ENCODE data around the gene ERRFI1. TPM values are rescaled to one million over a fixed set of nuclear protein-coding genes. Genes with fewer than 3 reads are reported as not detected.
"Not testable (repeated sequence)": the region's sequence is repeated elsewhere in the genome, so short reads cannot be mapped to it uniquely, and the experiment has no call there.

The ERRFI1 gene, protein sequence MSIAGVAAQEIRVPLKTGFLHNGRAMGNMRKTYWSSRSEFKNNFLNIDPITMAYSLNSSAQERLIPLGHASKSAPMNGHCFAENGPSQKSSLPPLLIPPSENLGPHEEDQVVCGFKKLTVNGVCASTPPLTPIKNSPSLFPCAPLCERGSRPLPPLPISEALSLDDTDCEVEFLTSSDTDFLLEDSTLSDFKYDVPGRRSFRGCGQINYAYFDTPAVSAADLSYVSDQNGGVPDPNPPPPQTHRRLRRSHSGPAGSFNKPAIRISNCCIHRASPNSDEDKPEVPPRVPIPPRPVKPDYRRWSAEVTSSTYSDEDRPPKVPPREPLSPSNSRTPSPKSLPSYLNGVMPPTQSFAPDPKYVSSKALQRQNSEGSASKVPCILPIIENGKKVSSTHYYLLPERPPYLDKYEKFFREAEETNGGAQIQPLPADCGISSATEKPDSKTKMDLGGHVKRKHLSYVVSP
- 10 to 100 TPM; 13.8 to 24.4 (median 23.0) TPM for polyA plus RNA-seq (ENCODE audit: insufficient read length in 4 of 4)

DNA sequence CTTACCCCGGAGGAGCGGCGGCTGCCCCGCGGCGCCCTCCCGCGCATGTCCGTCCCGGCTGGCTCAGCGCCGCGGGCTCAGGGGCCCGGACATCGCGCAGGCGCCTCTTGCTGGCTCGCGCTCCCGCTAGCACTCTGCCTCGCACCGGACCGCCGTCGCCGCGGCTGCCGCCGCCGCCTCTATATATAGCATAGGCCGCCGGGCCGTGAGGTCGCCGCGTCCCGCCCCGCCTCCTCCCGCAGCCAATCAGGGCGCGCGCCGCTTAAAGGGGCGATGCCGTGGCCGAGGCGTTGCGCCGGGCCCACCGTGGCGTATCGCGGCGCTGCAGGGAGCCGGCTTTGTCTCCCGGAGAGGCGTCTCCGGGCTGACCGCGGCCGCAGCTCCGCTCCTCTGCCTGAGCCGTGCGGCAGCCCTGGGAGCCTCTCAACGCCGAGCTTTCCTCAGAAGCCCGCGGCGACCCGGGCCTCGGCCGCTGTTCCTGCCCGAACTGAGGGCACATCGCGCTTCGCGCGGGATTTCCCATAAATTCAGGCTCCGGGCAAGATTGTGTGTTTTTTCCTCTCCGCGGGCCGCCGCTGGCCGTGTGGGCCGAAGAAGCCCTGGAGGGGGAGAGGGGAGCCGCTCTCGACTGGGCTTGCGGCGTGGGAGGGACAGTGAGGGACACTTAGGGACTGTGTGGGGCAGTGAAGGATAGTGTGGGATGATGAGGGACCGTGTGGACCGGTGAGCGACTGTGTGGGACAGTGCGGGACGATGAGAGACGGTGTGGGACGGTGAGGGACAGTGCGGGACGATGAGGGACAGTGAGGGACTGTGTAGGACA is at the start of gene ERRFI1:
Gene ERRFI1 (minus strand): TSS at position 157 of the 823 bp plus-strand sequence. CDS start 10,690 bp downstream, outside the sequence.
- DNase-seq (ENCODE audit: low read depth in 4 of 4, low spot score in 3 of 4): peak; percentile 82 to 88 (median 85)

- DNase-seq (ENCODE audit: low read depth in 4 of 4, low spot score in 3 of 4): no peak
These were observed 49.5 kb upstream of the ERRFI1 start for GRCh38 chr1:8075511-8076051.

GRCh38 chr1:8073112-8073855 is 47.2 kb upstream of the ERRFI1 start:
- no peak for DNase-seq (ENCODE audit: low read depth in 4 of 4, low spot score in 3 of 4)

GRCh38 chr1:8070381-8070811 is 44.3 kb upstream of the ERRFI1 start:
- DNase-seq (ENCODE audit: low read depth in 4 of 4, low spot score in 3 of 4): peak in 3 of 4 donors; percentile 46 to 73 (median 69)

DNA sequence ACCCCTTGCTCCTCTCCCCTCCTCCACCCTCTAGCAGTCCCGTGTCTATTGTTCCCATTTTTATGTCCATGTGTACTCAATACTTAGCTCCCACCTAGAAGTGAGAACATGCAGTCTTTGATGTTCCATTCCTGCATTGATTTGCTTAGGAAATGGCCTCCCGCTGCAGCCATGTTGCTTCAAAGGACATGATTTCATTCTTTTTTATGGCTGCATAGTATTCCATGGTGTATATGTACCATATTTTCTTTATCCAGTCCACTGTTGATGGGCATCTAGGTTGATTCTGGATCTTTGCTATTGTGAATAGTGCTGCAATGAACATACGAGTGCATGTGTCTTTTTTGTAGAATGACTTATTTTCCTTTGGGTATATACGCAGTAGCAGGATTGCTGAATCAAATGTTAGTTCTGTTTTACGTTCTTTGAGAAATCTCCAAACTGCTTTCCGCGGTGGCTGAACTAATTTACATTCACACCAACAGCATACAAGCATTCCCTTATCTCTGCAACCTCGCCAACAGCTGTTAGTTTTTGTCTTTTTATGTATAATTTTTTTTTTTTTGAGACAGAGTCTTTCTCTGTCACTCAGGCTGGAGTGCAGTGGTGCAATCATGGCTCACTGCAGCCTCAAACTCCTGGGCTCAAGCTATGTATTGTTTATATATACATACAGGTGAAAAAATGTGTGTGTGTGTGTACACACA is 43.7 kb upstream of the ERRFI1 start:
- not testable (repeated sequence) for DNase-seq (ENCODE audit: low read depth in 4 of 4, low spot score in 3 of 4)

GRCh38 chr1:8065369-8065768 is 39.3 kb upstream of the ERRFI1 start:
- DNase-seq (ENCODE audit: low read depth in 4 of 4, low spot score in 3 of 4): no peak

- no peak for DNase-seq (ENCODE audit: low read depth in 4 of 4, low spot score in 3 of 4)
These were observed 37.4 kb upstream of the ERRFI1 start for GRCh38 chr1:8063298-8064036.

DNA sequence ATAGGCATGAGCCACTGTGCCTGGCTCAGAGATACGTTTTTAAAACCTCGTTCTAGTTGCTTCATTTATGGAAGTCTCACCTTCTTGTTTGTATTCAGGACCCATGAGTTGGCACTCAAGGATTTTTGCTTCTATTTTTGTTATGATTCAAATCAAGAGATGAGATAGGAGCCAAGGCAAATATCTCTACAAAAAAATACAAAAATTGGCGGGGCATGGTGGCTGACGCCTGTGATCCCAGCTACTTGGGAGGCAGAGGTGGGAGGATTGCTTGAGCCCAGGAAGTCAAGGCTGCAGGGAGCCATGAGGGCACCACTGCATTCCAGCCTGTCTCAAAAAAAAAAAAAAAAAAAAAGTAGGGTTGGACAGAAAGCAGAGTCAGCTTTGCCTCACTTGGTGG is 36.8 kb upstream of the ERRFI1 start:
- DNase-seq (ENCODE audit: low read depth in 4 of 4, low spot score in 3 of 4): no peak

GRCh38 chr1:8061673-8062386 is 35.7 kb upstream of the ERRFI1 start:
- no peak for DNase-seq (ENCODE audit: low read depth in 4 of 4, low spot score in 3 of 4)

DNA sequence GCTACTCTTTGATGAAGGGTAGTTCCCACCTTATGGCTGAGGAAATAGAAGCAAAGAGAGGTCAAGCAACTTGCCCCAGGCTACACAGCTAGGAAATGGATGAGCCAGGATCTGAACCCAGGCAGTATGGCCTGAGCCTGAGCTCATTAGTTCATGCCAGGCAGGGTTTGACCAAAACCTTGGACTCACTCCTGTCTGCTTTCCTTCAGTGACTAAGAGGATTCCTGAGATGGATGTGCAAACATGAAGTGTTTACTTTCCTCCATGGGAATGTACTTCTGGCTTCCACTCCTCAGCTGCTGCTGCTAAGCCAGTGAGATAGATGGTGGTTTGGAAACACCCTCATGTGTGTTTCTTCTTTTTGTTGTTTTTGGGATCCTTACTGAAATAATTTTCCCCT is 35.1 kb upstream of the ERRFI1 start:
- DNase-seq (ENCODE audit: low read depth in 4 of 4, low spot score in 3 of 4): no peak

- no peak for DNase-seq (ENCODE audit: low read depth in 4 of 4, low spot score in 3 of 4)
These were observed 33.1 kb upstream of the ERRFI1 start for GRCh38 chr1:8059161-8059622.

GRCh38 chr1:8057779-8058178 is 31.7 kb upstream of the ERRFI1 start:
- DNase-seq (ENCODE audit: low read depth in 4 of 4, low spot score in 3 of 4): not testable (repeated sequence)

GRCh38 chr1:8055973-8056372 is 29.9 kb upstream of the ERRFI1 start:
- DNase-seq (ENCODE audit: low read depth in 4 of 4, low spot score in 3 of 4): no peak

DNA sequence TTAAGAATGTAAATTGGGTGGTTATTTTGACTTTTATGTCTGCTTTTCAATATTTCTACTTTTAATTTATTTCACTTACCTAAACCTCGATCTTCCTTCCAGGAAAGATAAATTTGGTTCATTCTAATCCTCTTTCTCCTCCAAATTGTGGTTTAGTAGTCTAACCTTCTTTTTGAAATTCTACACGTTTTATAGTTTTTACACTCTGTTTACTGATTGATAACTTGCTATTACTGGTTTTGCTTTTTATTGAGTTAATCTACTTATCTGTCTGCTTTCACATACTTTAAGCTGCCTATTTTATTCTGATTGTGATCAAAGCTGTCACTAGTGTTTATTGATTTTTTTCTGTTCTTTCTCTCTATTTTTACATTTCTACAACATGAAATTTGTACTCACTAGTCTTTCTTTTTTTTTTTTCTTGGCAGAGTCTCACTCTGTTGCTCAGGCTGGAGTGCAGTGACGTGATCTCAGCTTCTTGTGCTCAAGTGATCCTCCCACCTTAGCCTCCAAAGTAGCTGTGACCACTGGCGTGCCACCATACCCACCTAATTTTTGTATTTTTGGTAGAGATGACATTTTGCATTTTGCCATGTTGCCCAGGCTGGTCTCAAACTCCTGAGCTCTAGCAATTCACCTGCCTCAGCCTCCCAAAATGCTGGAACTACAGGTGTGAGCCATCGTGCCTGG is 27.9 kb upstream of the ERRFI1 start:
- no peak for DNase-seq (ENCODE audit: low read depth in 4 of 4, low spot score in 3 of 4)

- DNase-seq (ENCODE audit: low read depth in 4 of 4, low spot score in 3 of 4): no peak
These were observed 25.5 kb upstream of the ERRFI1 start for GRCh38 chr1:8051650-8052049.

- DNase-seq (ENCODE audit: low read depth in 4 of 4, low spot score in 3 of 4): not testable (repeated sequence)
These were observed 23.1 kb upstream of the ERRFI1 start for GRCh38 chr1:8049229-8049628.

- no peak for DNase-seq (ENCODE audit: low read depth in 4 of 4, low spot score in 3 of 4)
These were observed 21.8 kb upstream of the ERRFI1 start for GRCh38 chr1:8047686-8048445.
